Mesothelial cell of epicardium (in vitro differentiated cells): ENCODE measurements around the gene ZBTB44. TPM values are rescaled to one million over a fixed set of nuclear protein-coding genes. Genes with fewer than 3 reads are reported as not detected.
"Not testable (repeated sequence)": the region's sequence is repeated elsewhere in the genome, so short reads cannot be mapped to it uniquely, and the experiment has no call there.

Source experiments
- DNase-seq, 2 experiments: peaks; one replicate each; pipeline ENCODE4 v3.0.0; 2021; ENCODE audit warnings: low spot score in 2 of 2; ENCODE audit not compliant: unreplicated experiment in 2 of 2
- H3K27ac Mint-ChIP-seq: 2 replicates; pipeline ENCODE4 v1.8.0; 2021; ENCODE audit warnings: mixed read lengths
- H3K27me3 Mint-ChIP-seq: 2 replicates; pipeline ENCODE4 v1.8.0; 2021; ENCODE audit warnings: low read depth, mixed read lengths
- H3K36me3 Mint-ChIP-seq: 2 replicates; pipeline ENCODE4 v1.8.0; 2021; ENCODE audit warnings: mixed read lengths
- H3K4me1 Mint-ChIP-seq: 2 replicates; pipeline ENCODE4 v1.8.0; 2021; ENCODE audit warnings: mixed read lengths
- H3K4me3 Mint-ChIP-seq: 2 replicates; pipeline ENCODE4 v1.8.0; 2021; ENCODE audit warnings: mild to moderate bottlenecking, moderate library complexity, mixed read lengths
- H3K9me3 Mint-ChIP-seq: 2 replicates; pipeline ENCODE4 v1.8.0; 2021; ENCODE audit warnings: mixed read lengths
- CTCF ChIP-seq: fragments of 200-600 bp; sonication (generic); IDR thresholded peaks from one replicate; pipeline ENCODE4 v1.5.0; 2021; ENCODE audit warnings: antibody characterized with exemption; ENCODE audit not compliant: unreplicated experiment
- total RNA-seq: library from RNA; stranded (reverse); gene quantifications from 3 replicates; pipeline ENCODE4 v1.2.1, GENCODE V29; 2021

The ZBTB44 gene
- total RNA-seq, 1 donor from 2014 or later, result 58.8 TPM

- TF ChIP-seq CTCF, result no peak
- Mint-ChIP-seq H3K27me3 (no peaks in the 10 kb centered on the region), H3K9me3 (peaks cover 35% of the 10 kb centered on the region), H3K4me1 (no peaks in the 10 kb centered on the region), H3K27ac (no peak overlapping the region), H3K4me3 (no peak overlapping the region), H3K36me3 (peaks cover 55% of the 10 kb centered on the region)
- DNase-seq, result no peak
Observed at GRCh38 chr11:130260080-130260627, 54.6 kb downstream of the ZBTB44 start.

DNA sequence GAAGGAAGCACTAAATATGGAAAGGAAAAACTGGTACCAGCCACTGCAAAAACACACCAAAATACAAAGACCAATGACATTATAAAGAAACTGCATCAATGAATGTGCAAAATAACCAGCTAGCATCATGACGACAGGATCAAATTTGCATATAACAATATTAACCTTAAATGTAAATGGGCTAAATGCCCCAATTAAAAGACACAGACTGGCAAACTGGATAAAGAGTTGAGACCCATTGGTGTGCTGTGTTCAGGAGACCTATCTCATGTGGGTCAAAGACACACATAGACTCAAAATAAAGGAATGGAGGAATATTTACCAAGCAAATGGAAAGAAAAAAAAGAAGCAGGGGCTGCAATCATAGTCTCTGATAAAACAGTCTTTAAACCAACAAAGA lies 63.0 kb downstream of the ZBTB44 start:
- H3K4me3 Mint-ChIP-seq, H3K4me1 Mint-ChIP-seq, DNase-seq, H3K27me3 Mint-ChIP-seq, H3K27ac Mint-ChIP-seq: not testable (repeated sequence)
- Mint-ChIP-seq H3K36me3 (peaks cover 47% of the 10 kb centered on the region), H3K9me3 (peaks cover 36% of the 10 kb centered on the region)

DNA sequence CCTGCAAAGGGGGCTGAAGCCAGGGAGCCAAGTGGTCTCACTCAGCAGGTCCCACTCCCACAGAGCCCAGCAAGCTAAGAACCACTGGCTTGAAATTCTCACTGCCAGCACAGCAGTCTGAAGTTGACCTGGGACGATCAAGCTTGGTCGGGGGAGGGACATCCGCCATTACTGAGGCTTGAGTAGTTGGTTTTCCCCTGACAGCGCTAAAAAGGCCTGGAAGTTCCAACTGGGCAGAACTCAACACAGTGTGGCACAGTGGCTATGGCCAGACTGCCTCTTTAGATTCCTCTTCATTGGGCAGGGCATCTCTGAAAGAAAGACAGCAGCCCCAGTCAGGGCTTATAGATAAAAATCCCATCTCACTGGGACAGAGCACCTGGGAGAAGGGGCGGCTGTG lies 64.8 kb downstream of the ZBTB44 start:
- Mint-ChIP-seq H3K9me3 (peaks cover 21% of the 10 kb centered on the region), H3K36me3 (peaks cover 36% of the 10 kb centered on the region)
- not testable (repeated sequence) for H3K4me1 Mint-ChIP-seq, H3K4me3 Mint-ChIP-seq, DNase-seq, H3K27ac Mint-ChIP-seq, H3K27me3 Mint-ChIP-seq

DNA sequence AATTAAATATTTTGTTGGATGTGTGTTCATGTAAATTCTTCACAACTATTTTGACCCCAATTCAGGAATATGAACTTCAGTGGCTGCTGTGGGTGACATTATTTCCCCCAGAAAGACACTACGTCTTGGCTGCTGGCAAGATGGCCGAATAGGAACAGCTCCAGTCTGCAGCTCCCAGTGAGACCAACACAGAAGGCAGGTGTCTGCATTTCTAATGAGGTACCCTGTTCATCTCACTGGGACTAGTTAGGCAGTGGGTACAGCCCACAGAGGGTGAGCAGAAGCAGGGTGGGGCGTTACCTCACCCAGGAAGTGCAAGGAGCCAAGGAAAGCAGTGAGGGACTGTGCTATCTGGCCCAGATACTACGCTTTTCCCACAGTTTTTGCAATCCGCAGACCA lies 65.3 kb downstream of the ZBTB44 start:
- H3K4me1 Mint-ChIP-seq, result no peaks in the 10 kb centered on the region
- H3K9me3 Mint-ChIP-seq, result peaks cover 21% of the 10 kb centered on the region
- TF ChIP-seq CTCF, result no peak
- no peak overlapping the region for H3K27ac Mint-ChIP-seq
- no peaks in the 10 kb centered on the region for H3K27me3 Mint-ChIP-seq
- no peak overlapping the region for H3K4me3 Mint-ChIP-seq
- no peak for DNase-seq
- H3K36me3 Mint-ChIP-seq, result peaks cover 37% of the 10 kb centered on the region

DNA sequence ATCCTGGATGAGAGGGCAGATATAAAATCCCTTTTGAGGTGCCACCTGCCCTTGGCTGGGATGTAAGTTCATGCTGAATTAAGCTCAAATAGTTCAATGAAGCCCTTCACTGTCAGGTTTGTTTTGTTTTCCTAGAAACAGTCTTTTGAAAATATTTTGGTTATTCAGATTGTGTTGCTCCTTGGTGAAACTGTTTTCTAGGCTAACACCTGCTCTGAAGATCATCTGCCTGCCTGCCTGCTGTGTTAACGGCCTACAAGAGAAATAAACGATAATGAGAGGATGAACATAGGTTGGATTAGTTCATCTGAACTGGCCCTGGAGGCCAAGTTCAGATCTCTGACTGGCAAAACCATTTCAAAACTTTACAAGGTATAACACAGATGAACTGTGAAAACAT lies 67.4 kb downstream of the ZBTB44 start:
- no peak overlapping the region for H3K4me3 Mint-ChIP-seq
- TF ChIP-seq CTCF, result no peak
- H3K27me3 Mint-ChIP-seq, result no peaks in the 10 kb centered on the region
- H3K4me1 Mint-ChIP-seq, result no peaks in the 10 kb centered on the region
- H3K9me3 Mint-ChIP-seq, result peaks cover 13% of the 10 kb centered on the region
- H3K36me3 Mint-ChIP-seq, result peaks cover 21% of the 10 kb centered on the region
- no peak overlapping the region for H3K27ac Mint-ChIP-seq
- no peak for DNase-seq

GRCh38 chr11:130246738-130247137 lies 68.0 kb downstream of the ZBTB44 start:
- Mint-ChIP-seq H3K27ac (no peak overlapping the region), H3K4me3 (no peak overlapping the region), H3K4me1 (peaks cover 1% of the 10 kb centered on the region), H3K36me3 (peaks cover 15% of the 10 kb centered on the region), H3K9me3 (peaks cover 7% of the 10 kb centered on the region), H3K27me3 (no peaks in the 10 kb centered on the region)
- no peak for TF ChIP-seq CTCF
- no peak for DNase-seq

GRCh38 chr11:130246270-130246669 lies 68.4 kb downstream of the ZBTB44 start:
- Mint-ChIP-seq H3K36me3 (peaks cover 11% of the 10 kb centered on the region), H3K4me1 (peaks cover 3% of the 10 kb centered on the region), H3K27ac (no peak overlapping the region), H3K27me3 (no peaks in the 10 kb centered on the region), H3K9me3 (peaks cover 5% of the 10 kb centered on the region), H3K4me3 (no peak overlapping the region)
- DNase-seq, result no peak
- no peak for TF ChIP-seq CTCF

DNA sequence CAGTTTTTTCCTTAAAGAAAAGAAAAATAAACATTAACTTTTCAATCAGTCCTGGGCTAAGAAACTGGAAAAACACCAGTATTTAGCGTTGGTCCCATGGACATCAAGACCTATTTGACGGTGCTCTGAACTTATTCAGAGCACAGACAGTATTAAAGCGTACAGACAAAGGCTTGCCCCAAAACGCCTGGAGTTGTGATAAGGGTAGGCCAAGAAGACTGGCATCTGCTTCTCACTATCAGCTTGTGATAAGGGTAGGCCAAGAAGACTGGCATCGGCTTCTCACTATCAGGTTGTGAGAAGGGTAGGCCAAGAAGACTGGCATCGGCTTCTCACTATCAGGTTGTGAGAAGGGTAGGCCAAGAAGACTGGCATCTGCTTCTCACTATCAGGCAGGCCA lies 69.3 kb downstream of the ZBTB44 start:
- not testable (repeated sequence) for DNase-seq, H3K36me3 Mint-ChIP-seq, H3K27me3 Mint-ChIP-seq, H3K4me1 Mint-ChIP-seq, H3K4me3 Mint-ChIP-seq, H3K27ac Mint-ChIP-seq, H3K9me3 Mint-ChIP-seq
